ENCODE measurements around the gene FLT4. TPM values are rescaled to one million over a fixed set of nuclear protein-coding genes. Genes with fewer than 3 reads are reported as not detected.
A peak's percentile ranks its signal among the peaks of the same experiment; 100 is the strongest.

Gene FLT4
- total RNA-seq (2011; cell fraction: chromatin; rRNA removed; ENCODE audit: low replicate concordance), result 2.0 and 6.0 TPM in 2 replicates
- total RNA-seq (2011; cell fraction: nucleolus; rRNA removed), result 1.7 and 3.3 TPM in 2 replicates
- total RNA-seq (2011; cell fraction: nucleoplasm; rRNA removed), result 1.1 and 2.1 TPM in 2 replicates
- total RNA-seq (2014; rRNA removed) (0.14 and 0.24 TPM in 2 replicates), total RNA-seq (2014; rRNA removed; fragmentation: Illumina TruSeq; extraction: Trizol) (not detected in 2 replicates), total RNA-seq (2015; rRNA removed; fragmentation: Illumina TruSeq; extraction: Trizol) (0.07 TPM in 1 of 2 replicates, not detected in the other), total RNA-seq (2021) (0.24 and 0.47 TPM in 2 replicates), polyA plus RNA-seq (2011; rRNA removed) (0.26 and 0.42 TPM in 2 replicates), polyA plus RNA-seq (2014; fragmentation: Illumina TruSeq; extraction: Trizol) (0.18 and 0.21 TPM in 2 replicates), polyA plus RNA-seq (2014; fragmentation: Nextera tagmentation; extraction: Ambion mirVana) (under 1 TPM in 1 of 2 experiments, not detected in 1; 0.01 TPM), polyA plus RNA-seq (2014; rRNA removed) (0.05 and 0.12 TPM in 2 replicates), polyA minus RNA-seq (2011; rRNA and poly(A)+ RNA removed) (0.18 and 0.21 TPM in 2 replicates), Bru-seq, nascent RNA (percentile 18 among the genes with signal in this experiment), BruChase-seq, experiment 1, labeled RNA remaining after a 2-hour chase (percentile 9 among the genes with signal in this experiment), BruChase-seq, experiment 2, labeled RNA remaining after a 6-hour chase (not detected)
- 0.27 and 0.48 TPM in 2 replicates for polyA plus RNA-seq (2011; cell fraction: cytosol; rRNA removed)
- polyA plus RNA-seq (2011; cell fraction: nucleus; rRNA removed), result 1.2 and 1.6 TPM in 2 replicates
- 0.10 and 0.40 TPM in 2 replicates for polyA plus RNA-seq (2012)
- 0.48 TPM in 1 of 2 replicates, not detected in the other for polyA minus RNA-seq (2011; cell fraction: cytosol; rRNA and poly(A)+ RNA removed)
- 0.56 and 1.2 TPM in 2 replicates for polyA minus RNA-seq (2011; cell fraction: nucleus; rRNA and poly(A)+ RNA removed)
- long read RNA-seq, experiment 1, partial matches to known transcripts, result 0 of 1 reads
- long read RNA-seq, experiment 1, other reads (novel, unspliced or antisense), result 1 of 1 reads
- long read RNA-seq, experiment 2, result 0 reads
- long read RNA-seq, experiment 3, result 0 reads

- in situ Hi-C loops (cut with MboI), result loop anchor here (10.0 kb wide), 1 partner anchor 445 kb away; the partner anchor contains the start of gene RASGEF1C
- no peak for FAIRE-seq
- TF ChIP-seq ZNF280B (CRISPR knock-in tag; IDR thresholded peaks at IDR 0.05), result no peak
- no peak for TF ChIP-seq ZBTB17 (CRISPR knock-in tag; IDR thresholded peaks at IDR 0.05)
- no peak for TF ChIP-seq SNAPC5 (CRISPR knock-in tag; IDR thresholded peaks at IDR 0.05)
- TF ChIP-seq CREBBP (IDR thresholded peaks at IDR 0.05; ENCODE audit: low read depth, low read length), result no peak
- TF ChIP-seq ZNF146 (CRISPR knock-in tag; IDR thresholded peaks at IDR 0.05; ENCODE audit: unreplicated experiment), result no peak
- TF ChIP-seq KLF6 (CRISPR knock-in tag; IDR thresholded peaks at IDR 0.05; ENCODE audit: borderline replicate concordance), result no peak
- TF ChIP-seq HNRNPK (IDR thresholded peaks at IDR 0.05; ENCODE audit: low read depth, low read length, poor library complexity, severe bottlenecking), result no peak
- no peak for TF ChIP-seq ZBTB11 (CRISPR knock-in tag; IDR thresholded peaks at IDR 0.05)
- no peak for TF ChIP-seq ETV5 (CRISPR knock-in tag; IDR thresholded peaks at IDR 0.05; ENCODE audit: low read depth)
- TF ChIP-seq GTF2B (IDR thresholded peaks at IDR 0.05; ENCODE audit: extremely low read depth, insufficient read length), result no peak
Measured at GRCh38 chr5:180649297-180650039, at the start of gene FLT4. TSS of gene FLT4 (minus strand) at chr5:180649600. CDS start at chr5:180649545, 55 bp downstream.

More at GRCh38 chr5:180649297-180650039, at the start of gene FLT4:
- H2AFZ ChIP-seq (ENCODE audit: low read depth, low read length), result no peak within 1 kb of the TSS
- POLR2A ChIA-PET, result no interaction called here
- H3K79me2 ChIP-seq (ENCODE audit: control insufficient read depth, insufficient read depth, low read length), result no peaks in the 10 kb centered on the region
- peak within 1 kb of the TSS; percentile 38 for H3K4me2 ChIP-seq (ENCODE audit: insufficient read depth, low read length)
- no peaks in the 10 kb centered on the region; the same call in 1 of the 2 replicates for H3K9me3 ChIP-seq (replicated peaks; ENCODE audit: control insufficient read depth, insufficient read depth, low read depth, low read length)
- no peak within 1 kb of the TSS for H3K27ac ChIP-seq (ENCODE audit: extremely low read depth, low read depth, low read length)
- intact Hi-C loops (cut with micrococcal nuclease), result no loop called here
- H3K36me3 ChIP-seq (ENCODE audit: control insufficient read depth, insufficient read depth, low read length), result no peaks in the 10 kb centered on the region
- H4K20me1 ChIP-seq (replicated peaks; ENCODE audit: control insufficient read depth, insufficient read depth, low read length), result peaks cover 10% of the 10 kb centered on the region; the same call in 1 of the 2 replicates
- peaks cover 45 to 81% of the 10 kb centered on the region in 2 experiments for H3K27me3 ChIP-seq (ENCODE audit: control insufficient read depth in 2 of 2, insufficient read depth in 2 of 2, low read length in 2 of 2)
- ATAC-seq, result peak; percentile 53
- WGBS (ENCODE audit: insufficient coverage, low coverage, missing lambda C conversion rate), result 4% methylated on average over 28 of the region's 89 CpGs
- peaks cover 7 to 30% of the 10 kb centered on the region in 2 experiments; a peak in 4 of 5 replicates for H3K4me1 ChIP-seq (replicated peaks in 1 of 2; ENCODE audit: control insufficient read depth in 2 of 2, insufficient read depth in 2 of 2, low read length in 2 of 2)
- CTCF ChIA-PET (ENCODE audit: low intra/inter-chr PET ratio), result no interaction called here
- peak in 3 of 4 experiments; percentile 49 to 84 (median 83) for DNase-seq (ENCODE audit: extremely low read depth in 1 of 4, low spot score in 3 of 4)
- H3K9ac ChIP-seq (ENCODE audit: insufficient read depth in 1 of 2, low read depth in 2 of 2, low read length in 2 of 2), result peak within 1 kb of the TSS in 1 of 2 experiments; percentile 17; a peak in 1 of 4 replicates
- H3K9me1 ChIP-seq (ENCODE audit: control insufficient read depth, insufficient read depth, low read length), result no peaks in the 10 kb centered on the region
- H3K4me3 ChIP-seq, result peak within 1 kb of the TSS; percentile 22
- BruUV-seq (replicated peaks), result no TSS peak
